Measurements from ENCODE around the gene PARVB. TPM values are rescaled to one million over a fixed set of nuclear protein-coding genes. Genes with fewer than 3 reads are reported as not detected.

Gene PARVB
- polyA plus RNA-seq, 1 experiment = 65.8 TPM

DNA sequence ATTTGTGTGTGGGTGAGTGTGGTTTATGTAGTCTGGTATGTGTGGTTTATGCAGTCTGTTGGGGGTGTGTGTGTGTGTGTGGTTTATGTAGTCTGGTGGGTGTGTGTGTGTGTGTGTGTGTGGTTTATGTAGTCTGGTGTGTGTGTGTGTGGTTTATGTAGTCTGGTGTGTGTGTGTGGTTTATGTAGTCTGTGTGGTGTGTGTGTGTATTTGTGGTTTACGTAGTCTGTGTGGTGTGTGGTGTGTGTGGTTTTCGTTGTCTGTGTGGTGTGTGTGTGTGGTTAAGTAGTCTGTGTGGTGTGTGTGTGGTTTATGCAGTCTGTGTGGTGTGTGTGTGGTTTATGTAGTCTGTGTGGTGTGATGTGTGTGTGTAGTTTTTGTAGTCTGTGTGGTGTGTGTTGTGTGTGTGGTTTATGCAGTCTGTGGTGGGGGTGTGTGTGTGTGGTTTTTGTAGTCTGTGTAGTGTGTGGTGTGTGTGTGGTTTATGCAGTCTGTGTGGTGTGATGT lies 130.4 kb downstream of the PARVB start:
- ChIA-PET CTCF (no interaction called here), POLR2A (no interaction called here)
- Histone ChIP-seq H3K27me3 (ENCODE audit: control insufficient read depth, insufficient read depth, low read length) (no peaks in the 10 kb centered on the region), H3K4me3 (ENCODE audit: low read depth, low read length) (no peak overlapping the region), H3K36me3 (ENCODE audit: control insufficient read depth, insufficient read depth, low read length) (peaks cover 7% of the 10 kb centered on the region)
- DNase-seq (ENCODE audit: low read depth) = no peak
- TF ChIP-seq, protein P1, sequence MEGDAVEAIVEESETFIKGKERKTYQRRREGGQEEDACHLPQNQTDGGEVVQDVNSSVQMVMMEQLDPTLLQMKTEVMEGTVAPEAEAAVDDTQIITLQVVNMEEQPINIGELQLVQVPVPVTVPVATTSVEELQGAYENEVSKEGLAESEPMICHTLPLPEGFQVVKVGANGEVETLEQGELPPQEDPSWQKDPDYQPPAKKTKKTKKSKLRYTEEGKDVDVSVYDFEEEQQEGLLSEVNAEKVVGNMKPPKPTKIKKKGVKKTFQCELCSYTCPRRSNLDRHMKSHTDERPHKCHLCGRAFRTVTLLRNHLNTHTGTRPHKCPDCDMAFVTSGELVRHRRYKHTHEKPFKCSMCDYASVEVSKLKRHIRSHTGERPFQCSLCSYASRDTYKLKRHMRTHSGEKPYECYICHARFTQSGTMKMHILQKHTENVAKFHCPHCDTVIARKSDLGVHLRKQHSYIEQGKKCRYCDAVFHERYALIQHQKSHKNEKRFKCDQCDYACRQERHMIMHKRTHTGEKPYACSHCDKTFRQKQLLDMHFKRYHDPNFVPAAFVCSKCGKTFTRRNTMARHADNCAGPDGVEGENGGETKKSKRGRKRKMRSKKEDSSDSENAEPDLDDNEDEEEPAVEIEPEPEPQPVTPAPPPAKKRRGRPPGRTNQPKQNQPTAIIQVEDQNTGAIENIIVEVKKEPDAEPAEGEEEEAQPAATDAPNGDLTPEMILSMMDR (IDR thresholded peaks at IDR 0.05; ENCODE audit: insufficient read depth, low read depth, low read length) = no peak

DNA sequence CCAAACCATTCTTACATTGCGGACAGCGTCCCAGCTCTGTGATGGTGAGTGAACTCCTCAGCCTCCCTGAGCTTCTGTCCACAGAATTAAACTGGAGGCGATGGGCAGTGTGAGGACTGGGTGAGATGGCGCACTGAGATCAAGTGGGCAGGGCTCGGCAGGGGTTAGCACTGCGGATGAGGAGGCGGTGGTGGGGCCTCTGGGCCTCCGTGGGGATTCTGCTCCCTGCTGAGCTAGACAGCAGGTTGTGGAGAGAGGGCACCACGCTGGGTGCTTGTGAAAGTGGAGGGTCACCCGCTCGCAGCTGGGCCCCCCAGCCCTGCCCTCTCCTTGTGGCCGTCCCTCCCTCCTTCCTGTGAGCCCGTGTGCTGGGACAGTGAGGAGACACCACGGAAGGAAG lies 131.0 kb downstream of the PARVB start:
- CTCF ChIA-PET = no interaction called here
- peaks cover 7% of the 10 kb centered on the region for H3K36me3 ChIP-seq (ENCODE audit: control insufficient read depth, insufficient read depth, low read length)
- no peaks in the 10 kb centered on the region for H3K27me3 ChIP-seq (ENCODE audit: control insufficient read depth, insufficient read depth, low read length)
- TF ChIP-seq, protein P1 (IDR thresholded peaks at IDR 0.05; ENCODE audit: insufficient read depth, low read depth, low read length) = no peak
- no peak for DNase-seq (ENCODE audit: low read depth)
- POLR2A ChIA-PET = no interaction called here
- H3K4me3 ChIP-seq (ENCODE audit: low read depth, low read length) = no peak overlapping the region

DNA sequence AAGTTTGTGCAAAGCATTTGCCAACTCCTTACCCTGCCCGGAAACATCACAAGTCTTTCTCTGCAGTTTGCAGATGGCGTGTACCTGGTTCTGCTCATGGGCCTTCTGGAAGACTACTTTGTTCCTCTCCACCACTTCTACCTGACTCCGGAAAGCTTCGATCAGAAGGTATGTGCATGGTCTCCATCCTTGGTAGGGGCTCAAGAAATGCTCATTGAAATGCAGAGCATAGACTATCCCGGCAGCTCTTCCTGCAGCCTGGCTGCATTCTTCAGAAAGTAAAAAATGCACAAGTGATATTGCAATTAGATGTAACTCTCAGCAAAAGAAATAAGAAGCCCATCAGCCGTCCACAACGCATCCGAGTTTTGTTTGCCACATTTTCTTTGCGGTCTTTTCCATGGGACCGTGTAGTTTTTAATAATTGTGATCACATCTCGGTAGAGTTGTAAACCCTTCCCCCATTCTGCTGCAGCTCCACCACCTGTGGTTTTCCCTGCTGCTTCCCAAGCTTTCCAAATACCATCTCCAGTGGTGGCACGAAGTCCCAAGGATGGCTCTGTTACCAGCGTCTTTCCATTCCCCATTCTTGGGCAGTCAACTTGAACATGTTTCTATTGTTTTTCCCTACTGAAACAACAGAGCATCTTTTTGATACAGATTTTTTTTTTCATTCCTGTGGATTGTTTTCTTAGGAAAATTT lies 134.0 kb downstream of the PARVB start:
- Histone ChIP-seq H3K27me3 (ENCODE audit: control insufficient read depth, insufficient read depth, low read length) (no peaks in the 10 kb centered on the region), H3K36me3 (ENCODE audit: control insufficient read depth, insufficient read depth, low read length) (peaks cover 7% of the 10 kb centered on the region), H3K4me3 (ENCODE audit: low read depth, low read length) (no peak overlapping the region)
- no peak for DNase-seq (ENCODE audit: low read depth)
- ChIA-PET POLR2A (interaction anchor here (0.7 kb wide), 1 partner anchor 202 kb away, joined by 4 read pairs; no protein-coding TSS in a partner anchor), CTCF (interaction anchor here (0.7 kb wide), 1 partner anchor 348 kb away, joined by 3 read pairs; no protein-coding TSS in a partner anchor)
- TF ChIP-seq, protein P1 (IDR thresholded peaks at IDR 0.05; ENCODE audit: insufficient read depth, low read depth, low read length) = no peak

DNA sequence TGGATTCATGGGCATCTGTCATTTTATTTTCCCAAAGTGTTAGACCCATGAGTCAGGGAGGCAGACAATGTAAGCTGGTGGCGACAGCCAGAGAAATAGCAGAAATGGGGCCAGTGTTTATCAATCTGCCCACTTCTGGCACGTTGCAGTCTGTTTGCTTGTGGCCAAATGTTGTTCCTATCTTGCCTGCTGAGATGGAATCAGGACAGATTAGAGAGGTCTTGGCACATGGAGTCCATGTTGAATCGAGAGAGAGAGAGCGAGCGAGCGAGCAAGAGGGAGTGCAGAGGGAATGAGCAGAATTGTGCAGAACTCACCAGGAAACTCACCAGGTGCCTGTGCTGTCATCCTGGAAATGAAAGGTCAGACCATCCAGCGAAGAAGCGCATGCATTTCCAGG lies 134.7 kb downstream of the PARVB start:
- TF ChIP-seq, protein P1 (IDR thresholded peaks at IDR 0.05; ENCODE audit: insufficient read depth, low read depth, low read length) = no peak
- ChIA-PET CTCF (no interaction called here), POLR2A (no interaction called here)
- no peak for DNase-seq (ENCODE audit: low read depth)
- H3K36me3 ChIP-seq (ENCODE audit: control insufficient read depth, insufficient read depth, low read length) = peaks cover 7% of the 10 kb centered on the region
- no peak overlapping the region for H3K4me3 ChIP-seq (ENCODE audit: low read depth, low read length)
- no peaks in the 10 kb centered on the region for H3K27me3 ChIP-seq (ENCODE audit: control insufficient read depth, insufficient read depth, low read length)

DNA sequence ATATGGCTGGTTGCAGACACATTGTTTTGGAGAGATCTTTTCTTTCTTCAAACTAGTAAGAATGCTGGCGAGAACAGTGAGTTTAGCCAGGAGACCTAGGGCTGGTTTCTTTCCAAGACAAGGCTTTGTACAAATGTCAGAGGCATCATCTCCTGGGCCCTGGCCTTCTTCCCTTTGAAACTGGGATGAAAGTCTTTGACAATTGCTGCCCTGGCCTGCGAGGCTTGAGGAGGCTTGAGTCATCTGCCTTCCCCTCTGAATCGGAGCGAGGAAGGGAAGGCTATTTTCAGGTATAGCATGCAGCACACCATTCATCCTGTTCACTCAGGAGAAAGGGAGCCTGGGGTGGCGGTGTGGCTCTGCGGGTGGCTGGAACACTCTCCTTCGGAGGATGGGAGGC lies 135.1 kb downstream of the PARVB start:
- Histone ChIP-seq H3K36me3 (ENCODE audit: control insufficient read depth, insufficient read depth, low read length) (peaks cover 7% of the 10 kb centered on the region), H3K4me3 (ENCODE audit: low read depth, low read length) (no peak overlapping the region), H3K27me3 (ENCODE audit: control insufficient read depth, insufficient read depth, low read length) (no peaks in the 10 kb centered on the region)
- ChIA-PET POLR2A (no interaction called here), CTCF (no interaction called here)
- TF ChIP-seq, protein P1 (IDR thresholded peaks at IDR 0.05; ENCODE audit: insufficient read depth, low read depth, low read length) = no peak
- no peak for DNase-seq (ENCODE audit: low read depth)

Data from BJ (cell line).